ENCODE data around the gene OR2Z1. TPM values are rescaled to one million over a fixed set of nuclear protein-coding genes. Genes with fewer than 3 reads are reported as not detected.

OR2Z1 gene
- total RNA-seq, 1 experiment from 2014 or later: not detected

GRCh38 chr19:8695911-8696310 lies 25.5 kb upstream of the OR2Z1 start:
- ChIA-PET POLR2A (no interaction called here), CTCF (interaction anchor here (0.6 kb wide), 1 partner anchor 436 kb away, joined by 13 read pairs; no protein-coding TSS in a partner anchor)
- intact Hi-C loops (cut with micrococcal nuclease; ENCODE audit: unreplicated experiment) (loop anchor here (2.0 kb wide), 1 partner anchor 41 kb away; no protein-coding TSS in a partner anchor), in situ Hi-C loops (cut with HindIII; ENCODE audit: low pct_unique_long_range_greater_than_20kb, low sequenced_read_pairs) (no loop called here)
- Histone ChIP-seq H3K27me3 (ENCODE audit: control insufficient read depth, insufficient read depth, low read length) (no peaks in the 10 kb centered on the region), H3K36me3 (ENCODE audit: control insufficient read depth, insufficient read depth, low read length) (no peaks in the 10 kb centered on the region), H3K9me3 (ENCODE audit: control insufficient read depth, insufficient read depth, low read depth, low read length) (no peaks in the 10 kb centered on the region), H3K4me3 (ENCODE audit: low read depth in 2 of 2, low read length in 2 of 2) (no peak overlapping the region), H3K27ac (ENCODE audit: low read length) (no peak overlapping the region), H3K4me1 (ENCODE audit: control insufficient read depth, insufficient read depth, low read length) (no peaks in the 10 kb centered on the region)
- TF ChIP-seq TCF7L2 (IDR thresholded peaks at IDR 0.05; ENCODE audit: low read depth, low read length) (no peak), CTCF (IDR thresholded peaks at IDR 0.05) (no peak), SIN3A (IDR thresholded peaks at IDR 0.05; ENCODE audit: borderline replicate concordance, insufficient read depth, low read depth, low read length) (no peak)
- ATAC-seq: no peak
- no peak for DNase-seq (ENCODE audit: low read depth, low spot score)
- no TSS peak for BruUV-seq (replicated peaks)

GRCh38 chr19:8696993-8697392 lies 24.4 kb upstream of the OR2Z1 start:
- TF ChIP-seq REST (IDR thresholded peaks at IDR 0.05; ENCODE audit: insufficient read depth in 1 of 2, low read depth in 2 of 2, low read length in 1 of 2): no peak
- TF ChIP-seq POLR2AphosphoS5 (IDR thresholded peaks at IDR 0.05; ENCODE audit: low read depth, low read length): no peak
- TF ChIP-seq SIN3A (IDR thresholded peaks at IDR 0.05; ENCODE audit: borderline replicate concordance, insufficient read depth, low read depth, low read length): no peak
- no peak for TF ChIP-seq CTCF (IDR thresholded peaks at IDR 0.05)
- no peak for TF ChIP-seq TCF7L2 (IDR thresholded peaks at IDR 0.05; ENCODE audit: low read depth, low read length)
- in situ Hi-C loops (cut with HindIII; ENCODE audit: low pct_unique_long_range_greater_than_20kb, low sequenced_read_pairs): no loop called here
- no peak for ATAC-seq

More at GRCh38 chr19:8696993-8697392, 24.4 kb upstream of the OR2Z1 start:
- Histone ChIP-seq H3K27ac (ENCODE audit: low read length) (no peak overlapping the region), H3K27me3 (ENCODE audit: control insufficient read depth, insufficient read depth, low read length) (no peaks in the 10 kb centered on the region), H3K36me3 (ENCODE audit: control insufficient read depth, insufficient read depth, low read length) (no peaks in the 10 kb centered on the region), H3K9me3 (ENCODE audit: control insufficient read depth, insufficient read depth, low read depth, low read length) (no peaks in the 10 kb centered on the region), H3K4me1 (ENCODE audit: control insufficient read depth, insufficient read depth, low read length) (no peaks in the 10 kb centered on the region), H3K4me3 (ENCODE audit: low read depth in 2 of 2, low read length in 2 of 2) (no peak overlapping the region)
- ChIA-PET CTCF (no interaction called here), POLR2A (no interaction called here)
- BruUV-seq (replicated peaks): no TSS peak
- intact Hi-C loops (cut with micrococcal nuclease; ENCODE audit: unreplicated experiment): no loop called here
- no peak for DNase-seq (ENCODE audit: low read depth, low spot score)
